ENCODE data around the gene SCMH1.
A peak's percentile ranks its signal among the peaks of the same experiment; 100 is the strongest.
"Not testable (repeated sequence)": the region's sequence is repeated elsewhere in the genome, so short reads cannot be mapped to it uniquely, and the experiment has no call there.

The SCMH1 gene

GRCh38 chr1:41233708-41234107, 8.4 kb downstream of the SCMH1 start:
- no peak for DNase-seq (ENCODE audit: low read depth)
- H3K4me3 ChIP-seq (ENCODE audit: low read depth, low read length), result no peak overlapping the region
- no peak for TF ChIP-seq CTCF (IDR thresholded peaks at IDR 0.05; ENCODE audit: insufficient read depth, low read depth, low read length, missing control alignments)

- no peak for DNase-seq (ENCODE audit: low read depth)
- TF ChIP-seq CTCF (IDR thresholded peaks at IDR 0.05; ENCODE audit: insufficient read depth, low read depth, low read length, missing control alignments), result no peak
- no peak overlapping the region for H3K4me3 ChIP-seq (ENCODE audit: low read depth, low read length)
These were observed 9.8 kb downstream of the SCMH1 start for GRCh38 chr1:41232305-41232704.

- TF ChIP-seq CTCF (IDR thresholded peaks at IDR 0.05; ENCODE audit: insufficient read depth, low read depth, low read length, missing control alignments), result no peak
- H3K4me3 ChIP-seq (ENCODE audit: low read depth, low read length), result no peak overlapping the region
- no peak for DNase-seq (ENCODE audit: low read depth)
These were observed 11.4 kb downstream of the SCMH1 start for GRCh38 chr1:41230656-41231055.

- not testable (repeated sequence) for DNase-seq (ENCODE audit: low read depth); H3K4me3 ChIP-seq (ENCODE audit: low read depth, low read length)
These were observed 12.9 kb downstream of the SCMH1 start for GRCh38 chr1:41229219-41229618.

GRCh38 chr1:41226815-41227434, 15.2 kb downstream of the SCMH1 start:
- H3K4me3 ChIP-seq (ENCODE audit: low read depth, low read length), result no peak overlapping the region
- no peak for TF ChIP-seq CTCF (IDR thresholded peaks at IDR 0.05; ENCODE audit: insufficient read depth, low read depth, low read length, missing control alignments)
- DNase-seq (ENCODE audit: low read depth), result no peak

GRCh38 chr1:41225495-41225894, 16.6 kb downstream of the SCMH1 start:
- no peak for DNase-seq (ENCODE audit: low read depth)
- no peak for TF ChIP-seq CTCF (IDR thresholded peaks at IDR 0.05; ENCODE audit: insufficient read depth, low read depth, low read length, missing control alignments)
- H3K4me3 ChIP-seq (ENCODE audit: low read depth, low read length), result no peak overlapping the region

GRCh38 chr1:41222496-41222895, 19.6 kb downstream of the SCMH1 start:
- TF ChIP-seq CTCF (IDR thresholded peaks at IDR 0.05; ENCODE audit: insufficient read depth, low read depth, low read length, missing control alignments), result no peak
- H3K4me3 ChIP-seq (ENCODE audit: low read depth, low read length), result no peak overlapping the region
- peak; percentile 35 for DNase-seq (ENCODE audit: low read depth)

Measured in GM12865 (cell line).